Measurements from ENCODE around the gene ODF2.
"Not testable (repeated sequence)": the region's sequence is repeated elsewhere in the genome, so short reads cannot be mapped to it uniquely, and the experiment has no call there.

The ODF2 gene

DNA sequence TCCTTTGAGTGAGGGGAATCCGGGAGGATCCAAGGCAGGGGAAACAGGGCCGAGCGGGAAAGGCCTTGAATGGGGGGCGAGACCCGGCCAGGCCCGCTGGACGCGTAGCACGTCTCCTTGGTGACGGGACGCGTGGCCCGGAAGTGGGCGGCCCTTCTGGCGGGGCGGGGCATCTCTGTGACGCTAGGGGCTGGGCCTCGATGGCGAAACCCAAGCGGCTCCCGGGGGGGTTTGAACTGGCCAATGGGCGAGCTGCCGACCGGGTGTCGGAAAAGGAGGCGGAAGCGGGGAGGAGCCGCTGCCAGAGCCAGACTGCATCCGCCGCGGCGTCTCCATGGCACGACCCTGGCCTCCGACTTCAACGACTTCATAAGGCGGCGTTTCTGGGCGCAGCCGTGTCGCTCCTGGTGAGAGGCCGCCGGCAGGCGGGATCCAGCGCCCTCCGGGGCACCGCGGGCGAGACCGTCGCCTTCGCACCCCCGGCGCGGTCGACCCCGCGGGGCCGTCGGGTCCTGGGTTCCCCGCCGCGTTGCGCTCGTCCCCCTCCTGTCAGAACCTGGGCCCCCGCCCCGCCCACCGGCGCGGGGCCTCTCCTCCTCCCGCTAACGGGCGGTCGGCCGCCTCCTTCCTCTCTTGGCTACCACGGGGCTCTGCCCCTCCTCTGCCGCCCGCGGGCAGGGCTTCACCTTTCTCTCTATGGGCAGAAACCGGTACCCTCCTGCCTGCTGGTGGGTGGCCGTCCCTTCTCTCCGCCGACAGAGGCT, at the start of gene ODF2:
ODF2 (plus strand) TSS at position 158 of the 764 bp plus-strand sequence; CDS start at position 244, 86 bp downstream.
- DNase-seq (ENCODE audit: low read depth in 4 of 4, low spot score in 1 of 4) = peak; percentile 93 to 99 (median 97)

- DNase-seq (ENCODE audit: low read depth in 4 of 4, low spot score in 1 of 4) = no peak
These were observed 48.9 kb upstream of the ODF2 start for GRCh38 chr9:128406848-128407391.

- DNase-seq (ENCODE audit: low read depth in 4 of 4, low spot score in 1 of 4) = no peak
These were observed 46.8 kb upstream of the ODF2 start for GRCh38 chr9:128408963-128409431.

- DNase-seq (ENCODE audit: low read depth in 4 of 4, low spot score in 1 of 4) = no peak
These were observed 46.4 kb upstream of the ODF2 start for GRCh38 chr9:128409450-128409849.

- DNase-seq (ENCODE audit: low read depth in 4 of 4, low spot score in 1 of 4) = no peak
These were observed 45.8 kb upstream of the ODF2 start for GRCh38 chr9:128409978-128410377.

GRCh38 chr9:128411364-128412119, 44.3 kb upstream of the ODF2 start:
- no peak for DNase-seq (ENCODE audit: low read depth in 4 of 4, low spot score in 1 of 4)

DNA sequence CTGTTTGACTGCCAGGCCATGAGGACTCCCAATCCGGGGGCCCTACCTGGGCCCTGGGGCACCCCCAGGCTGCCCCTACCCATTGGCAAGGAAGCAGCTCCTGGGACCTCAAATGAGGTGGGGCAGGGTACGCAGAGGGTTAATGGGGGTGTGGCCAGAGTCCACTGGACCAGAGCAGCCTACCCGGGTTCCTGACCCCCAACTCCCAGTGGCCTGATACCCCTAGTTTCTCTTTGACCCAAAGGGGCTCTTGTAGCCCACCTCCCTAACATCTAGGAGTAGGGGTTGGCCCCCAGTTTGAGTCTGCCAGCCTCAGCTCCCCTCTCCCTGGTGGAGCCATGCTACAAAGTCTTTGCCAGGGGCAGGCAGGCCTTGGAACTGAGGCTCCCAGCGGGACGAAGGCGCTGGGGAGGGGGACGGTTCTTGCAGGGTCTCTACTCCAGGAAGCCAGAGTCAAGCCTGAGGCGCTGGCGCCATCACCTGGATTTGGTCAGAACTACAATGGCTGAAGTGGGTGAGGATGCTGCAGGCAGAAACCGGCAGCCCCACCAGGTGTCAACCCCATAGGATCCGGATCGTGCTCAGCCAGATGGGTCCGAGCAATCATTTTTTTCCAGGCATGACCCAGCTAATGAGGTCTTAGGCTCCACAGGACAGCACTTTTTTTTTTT, 43.6 kb upstream of the ODF2 start:
- DNase-seq (ENCODE audit: low read depth in 4 of 4, low spot score in 1 of 4) = peak in 3 of 4 experiments; percentile 18 to 30 (median 27)

- not testable (repeated sequence) for DNase-seq (ENCODE audit: low read depth in 4 of 4, low spot score in 1 of 4)
These were observed 42.1 kb upstream of the ODF2 start for GRCh38 chr9:128413728-128414127.

GRCh38 chr9:128414461-128414860, 41.3 kb upstream of the ODF2 start:
- no peak for DNase-seq (ENCODE audit: low read depth in 4 of 4, low spot score in 1 of 4)

DNA sequence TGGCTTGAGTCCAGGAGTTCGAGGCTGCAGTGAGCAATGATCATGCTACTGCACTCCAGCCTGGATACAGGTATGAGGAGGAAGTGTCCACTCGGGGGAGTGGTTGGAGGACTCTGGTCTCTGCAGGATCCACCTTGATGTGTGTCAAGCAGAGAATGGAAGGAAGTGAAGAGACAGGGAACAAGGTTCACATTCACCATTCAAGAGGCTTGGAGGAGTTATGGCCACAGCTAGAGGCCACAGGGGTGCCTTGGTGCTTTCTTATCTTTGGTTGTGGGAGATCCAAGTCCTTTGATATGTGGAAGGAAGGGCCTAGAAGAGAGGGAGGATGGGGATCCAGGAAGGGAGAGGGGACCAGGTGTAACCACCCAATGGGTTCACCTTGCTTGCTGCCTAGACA, 40.5 kb upstream of the ODF2 start:
- DNase-seq (ENCODE audit: low read depth in 4 of 4, low spot score in 1 of 4) = no peak

DNA sequence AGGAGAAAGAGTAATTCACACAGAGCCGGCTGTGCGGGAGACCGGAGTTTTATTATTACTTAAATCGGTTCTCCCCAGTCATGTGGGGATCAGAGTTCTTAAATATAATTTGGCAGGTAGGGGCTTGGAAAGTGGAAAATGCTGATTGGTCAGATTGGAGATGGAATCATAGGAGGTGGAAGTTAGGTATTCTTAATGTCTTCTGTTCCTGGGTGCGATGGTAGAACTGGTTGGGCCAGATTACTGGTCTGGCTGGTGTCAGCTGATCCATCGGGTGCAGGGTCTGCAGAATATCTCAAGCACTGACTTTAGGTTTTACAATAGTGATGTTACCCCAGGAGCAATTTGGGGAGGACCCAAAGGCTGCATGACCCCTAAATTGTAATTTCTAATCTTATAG, 39.8 kb upstream of the ODF2 start:
- no peak for DNase-seq (ENCODE audit: low read depth in 4 of 4, low spot score in 1 of 4)

- DNase-seq (ENCODE audit: low read depth in 4 of 4, low spot score in 1 of 4) = no peak
These were observed 39.3 kb upstream of the ODF2 start for GRCh38 chr9:128416432-128417019.

GRCh38 chr9:128419061-128419925, 36.5 kb upstream of the ODF2 start:
- DNase-seq (ENCODE audit: low read depth in 4 of 4, low spot score in 1 of 4) = no peak

- peak in 3 of 4 experiments; percentile 39 to 66 (median 48) for DNase-seq (ENCODE audit: low read depth in 4 of 4, low spot score in 1 of 4)
These were observed 35.7 kb upstream of the ODF2 start for GRCh38 chr9:128420060-128420650.

GRCh38 chr9:128420651-128421481, 34.9 kb upstream of the ODF2 start, which contains the start of gene CERCAM:
TSS of gene CERCAM (plus strand) at chr9:128420857. CDS start at chr9:128420878, 21 bp downstream.
- DNase-seq (ENCODE audit: low read depth in 4 of 4, low spot score in 1 of 4) = peak in 1 of 4 experiments; percentile 37

DNA sequence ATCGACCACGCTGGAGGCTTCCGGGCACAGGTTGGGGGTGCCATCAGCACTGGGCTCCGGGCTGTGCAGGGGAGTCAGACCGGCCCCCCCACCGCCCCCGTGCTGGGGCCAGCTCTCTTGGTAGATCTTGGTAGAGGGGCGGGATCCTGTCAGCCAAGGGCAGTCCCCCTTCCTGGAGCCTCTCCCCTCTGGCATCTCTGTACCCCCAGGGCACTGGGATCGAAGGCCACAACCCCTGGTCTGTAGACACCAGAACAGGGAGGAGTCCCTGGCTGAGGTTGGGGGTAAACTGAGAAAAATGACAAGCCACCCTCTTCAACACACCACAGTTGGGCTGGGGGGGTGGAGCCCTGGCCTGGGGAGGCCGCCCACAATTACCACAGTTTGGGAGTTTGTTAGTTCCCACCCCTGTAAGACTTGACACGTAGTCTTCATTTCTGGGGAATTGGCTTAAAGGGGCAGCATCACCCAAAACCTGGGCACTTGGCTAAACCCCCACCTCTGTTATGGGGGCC, 34.3 kb upstream of the ODF2 start:
- DNase-seq (ENCODE audit: low read depth in 4 of 4, low spot score in 1 of 4) = no peak

DNA sequence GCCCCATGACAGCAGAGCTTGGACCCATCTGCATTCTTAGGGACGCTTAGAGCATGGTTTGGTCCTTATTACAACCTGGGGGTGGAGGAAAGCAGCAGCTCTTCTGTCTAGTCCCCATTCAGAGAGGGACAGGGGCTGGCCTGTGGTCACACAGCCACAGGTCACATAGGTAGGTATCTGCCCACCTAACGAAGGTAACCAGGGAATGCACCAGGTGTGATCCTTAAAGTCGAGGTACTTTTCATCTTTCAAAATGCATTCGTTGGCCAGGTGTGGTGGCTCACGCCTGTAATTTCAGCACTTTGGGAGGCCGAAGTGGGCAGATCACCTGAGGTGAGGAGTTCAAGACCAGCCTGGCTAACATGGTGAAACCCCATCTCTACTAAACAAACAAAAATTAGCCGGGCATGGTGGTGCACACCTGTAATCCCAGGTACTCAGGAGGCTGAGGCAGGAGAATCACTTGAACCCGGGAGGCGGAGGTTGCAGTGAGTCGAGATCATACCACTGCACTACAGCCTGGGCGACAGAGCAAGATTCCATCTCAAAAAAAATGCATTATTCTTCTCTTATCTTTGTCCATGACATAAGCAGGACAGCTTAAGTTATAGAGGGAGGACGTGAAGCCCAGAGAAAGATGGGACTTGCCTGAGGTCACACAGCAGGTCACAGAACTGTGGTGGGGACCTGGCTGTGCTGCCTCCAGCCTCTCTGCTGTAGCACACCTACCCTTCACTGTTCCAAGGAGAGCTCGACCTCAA, 33.6 kb upstream of the ODF2 start:
- not testable (repeated sequence) for DNase-seq (ENCODE audit: low read depth in 4 of 4, low spot score in 1 of 4)

GRCh38 chr9:128422783-128423150, 33.0 kb upstream of the ODF2 start:
- DNase-seq (ENCODE audit: low read depth in 4 of 4, low spot score in 1 of 4) = no peak

All from stimulated activated CD4-positive, alpha-beta T cell treated with anti-CD3 and anti-CD28 coated beads, Interleukin-1b, Interleukin-23, amount 100 ng/mL, for 24 hours (primary cell).